Measurements from ENCODE around the gene AURKAIP1.

Gene AURKAIP1

GRCh38 chr1:1331068-1331965 lies 43.7 kb downstream of the AURKAIP1 start, which contains the start of gene TAS1R3:
Gene TAS1R3, plus strand, starts transcription at chr1:1331280. Its CDS starts 66 bp downstream, at chr1:1331346.
- no peak for DNase-seq

- DNase-seq: no peak
Observed at GRCh38 chr1:1330366-1331067, 44.5 kb downstream of the AURKAIP1 start.

GRCh38 chr1:1329304-1330210 lies 45.5 kb downstream of the AURKAIP1 start:
- no peak for DNase-seq

- no peak for DNase-seq
Observed at GRCh38 chr1:1328254-1328653, 46.8 kb downstream of the AURKAIP1 start.

- DNase-seq: no peak
Observed at GRCh38 chr1:1327291-1327690, 47.7 kb downstream of the AURKAIP1 start.

- DNase-seq: no peak
Observed at GRCh38 chr1:1326075-1326605, 48.9 kb downstream of the AURKAIP1 start.

- no peak for DNase-seq
Observed at GRCh38 chr1:1325288-1326074, 49.5 kb downstream of the AURKAIP1 start.

GRCh38 chr1:1324524-1325287 lies 50.3 kb downstream of the AURKAIP1 start, which contains the start of the genes CPTP and INTS11:
Gene CPTP, plus strand, starts transcription at chr1:1324802. Its CDS starts 2,109 bp downstream, at chr1:1326911.
Gene INTS11, minus strand, starts transcription at chr1:1324660. Its CDS starts 52 bp downstream, at chr1:1324608.
- DNase-seq: peak; percentile 73

- DNase-seq: no peak
Observed at GRCh38 chr1:1324084-1324523, 50.9 kb downstream of the AURKAIP1 start.

Measured in NCI-H774 (cell line).